K562 (cell line): ENCODE measurements around the gene ZBTB46. TPM values are rescaled to one million over a fixed set of nuclear protein-coding genes. Genes with fewer than 3 reads are reported as not detected.
A peak's percentile ranks its signal among the peaks of the same experiment; 100 is the strongest.

Experiments
- ADNP ChIP-seq: fragments of 200-800 bp; sonication (Bioruptor generic); IDR thresholded peaks from 2 replicates; pipeline ENCODE4 v1.6.1; 2016; ENCODE audit warnings: missing genetic modification characterization, missing compliant biosample characterization
- AFF1 ChIP-seq, 2 experiments: fragments of 450-650 bp; IDR thresholded peaks; 2 replicates each; pipeline ENCODE4 v1.6.1; 2018; ENCODE audit warnings: mild to moderate bottlenecking in 2 of 2, low read depth in 1 of 2; ENCODE audit not compliant: partially characterized antibody in 2 of 2
- CBX3 ChIP-seq, 2 experiments: IDR thresholded peaks; 1 replicate in 1 of 2; 2 replicates in 1 of 2; pipeline ENCODE4 v1.6.1; 2012; ENCODE audit warnings: inconsistent platforms in 2 of 2, low read length in 2 of 2, borderline replicate concordance in 1 of 2, control low read depth in 1 of 2
- ETS2 ChIP-seq: IDR thresholded peaks from 2 replicates; pipeline ENCODE4 v1.6.1; 2016; ENCODE audit warnings: borderline replicate concordance, missing genetic modification characterization, mild to moderate bottlenecking, moderate library complexity, missing compliant biosample characterization; ENCODE audit not compliant: poor library complexity, severe bottlenecking
- FOXP4 ChIP-seq: sonication (generic); formaldehyde crosslinking; IDR thresholded peaks from 2 replicates; pipeline ENCODE4 v1.8.0; 2022; ENCODE audit warnings: mild to moderate bottlenecking, missing genetic modification reagents, borderline replicate concordance
- GABPB1 ChIP-seq: sonication (generic); formaldehyde crosslinking; IDR thresholded peaks from 2 replicates; pipeline ENCODE4 v1.8.0; 2022; ENCODE audit warnings: mild to moderate bottlenecking, missing genetic modification reagents
- HES1 ChIP-seq: fragments of 450-650 bp; IDR thresholded peaks from 2 replicates; pipeline ENCODE4 v1.6.1; 2016; ENCODE audit warnings: low read depth, mild to moderate bottlenecking, moderate library complexity
- HMGN3 ChIP-seq: IDR thresholded peaks from 2 replicates; pipeline ENCODE4 v1.6.1; 2011; ENCODE audit warnings: borderline replicate concordance, low read depth, mild to moderate bottlenecking, mixed read lengths, low read length; ENCODE audit not compliant: insufficient read length; ENCODE audit errors: extremely low read depth
- ILK ChIP-seq: fragments of 450-650 bp; IDR thresholded peaks from 2 replicates; pipeline ENCODE4 v1.6.1; 2016; ENCODE audit warnings: missing genetic modification characterization, low read depth, mild to moderate bottlenecking, missing compliant biosample characterization, moderate library complexity, borderline replicate concordance
- NEUROD1 ChIP-seq: fragments of 150-350 bp; IDR thresholded peaks from 2 replicates; pipeline ENCODE4 v1.6.1; 2014; ENCODE audit warnings: borderline replicate concordance, low read length, low read depth; ENCODE audit not compliant: partially characterized antibody
- NFE2L1 ChIP-seq: fragments of 450-650 bp; IDR thresholded peaks from 2 replicates; pipeline ENCODE4 v1.6.1; 2016; ENCODE audit warnings: missing genetic modification characterization, low read depth, mild to moderate bottlenecking, missing compliant biosample characterization, moderate library complexity, borderline replicate concordance
- PCBP1 ChIP-seq: fragments of 200-400 bp; formaldehyde crosslinking; IDR thresholded peaks from 2 replicates; pipeline ENCODE4 v1.6.1; 2018; ENCODE audit warnings: mild to moderate bottlenecking, low read depth, low read length; ENCODE audit not compliant: poor library complexity, severe bottlenecking
- PHTF2 ChIP-seq: fragments of 250-450 bp; sonication (Bioruptor Pico); IDR thresholded peaks from 2 replicates; pipeline ENCODE4 v1.5.0; 2021; ENCODE audit warnings: mild to moderate bottlenecking
- POLR3A ChIP-seq: IDR thresholded peaks from 2 replicates; pipeline ENCODE4 v1.6.1; 2011; ENCODE audit warnings: borderline replicate concordance, mild to moderate bottlenecking, moderate library complexity; ENCODE audit not compliant: insufficient read length, insufficient read depth; ENCODE audit errors: extremely low read depth
- SMARCA5 ChIP-seq: fragments of 450-650 bp; IDR thresholded peaks from 2 replicates; pipeline ENCODE4 v1.6.1; 2016
- ZNF121 ChIP-seq: sonication (generic); formaldehyde crosslinking; conservative IDR thresholded peaks from 2 replicates; pipeline ENCODE4 v1.8.0; 2022; ENCODE audit warnings: missing genetic modification reagents
- ZNF133 ChIP-seq: fragments of 250-450 bp; sonication (Bioruptor Pico); IDR thresholded peaks from 2 replicates; pipeline ENCODE4 v1.4.0; 2020; ENCODE audit warnings: mild to moderate bottlenecking
- ZNF146 ChIP-seq: IDR thresholded peaks from one replicate; pipeline ENCODE4 v1.6.1; 2018; ENCODE audit warnings: missing compliant biosample characterization; ENCODE audit not compliant: unreplicated experiment
- ZNF197 ChIP-seq: fragments of 200-800 bp; sonication (Bioruptor generic); IDR thresholded peaks from 2 replicates; pipeline ENCODE4 v1.6.1; 2016; ENCODE audit warnings: low read depth, missing genetic modification characterization, missing compliant biosample characterization
- ZNF77 ChIP-seq: fragments of 250-450 bp; sonication (Bioruptor Pico); IDR thresholded peaks from 2 replicates; pipeline ENCODE4 v1.5.0; 2020
- polyA plus RNA-seq, 8 experiments: library from polyadenylated mRNA; depleted of rRNA in 4 of 8; stranded (reverse) in 5 of 8; unstranded in 3 of 8; fragments of >200 nt; fragmentation: Nextera tagmentation in 2 of 8; fragmentation: Illumina TruSeq in 1 of 8; extraction: Ambion mirVana in 2 of 8; extraction: Trizol in 1 of 8; gene quantifications; 2 replicates each; pipeline versions ENCODE4 v1.2.1 to v1.2.3, GENCODE V29; 2011 to 2014; ENCODE audit warnings: inconsistent platforms in 1 of 8, missing spikeins in 1 of 8
- total RNA-seq, 7 experiments: library from RNA; depleted of rRNA in 6 of 7; stranded (reverse); fragments of >200 nt in 6 of 7; fragmentation: Illumina TruSeq in 2 of 7; extraction: Trizol in 2 of 7; gene quantifications; 2 replicates each; pipeline versions ENCODE4 v1.2.1 to v1.2.3, GENCODE V29; 2011 to 2021; ENCODE audit warnings: low replicate concordance in 1 of 7

ZBTB46 gene
- total and polyA plus RNA-seq, 9 of the 15 experiments (the other 6 are each of a cell fraction or from before 2014, with no cell fraction given) = 0.29 to 4.1 (median 1.1) TPM

GRCh38 chr20:63864545-63864977, 33.5 kb upstream of the ZBTB46 start (continued):
- TF ChIP-seq AFF1 (IDR thresholded peaks at IDR 0.05; ENCODE audit: low read depth in 1 of 2, partially characterized antibody in 2 of 2) (no peak), NEUROD1 (no peak), ZNF77 (CRISPR knock-in tag) (no peak), PCBP1 (no peak), HES1 (no peak), SMARCA5 (peak; percentile 39; the same call in 1 of the 2 replicates), PHTF2 (CRISPR knock-in tag) (no peak), CBX3 (IDR thresholded peaks at IDR 0.05; ENCODE audit: borderline replicate concordance in 1 of 2, low read length in 2 of 2) (0 out of 3 replicates have a peak, but pooled peaks of 1 of the 2 experiments have one; percentile 2), NFE2L1 (tag) (no peak), ILK (tag) (no peak), ADNP (tag) (no peak), HMGN3 (peak; percentile 39), FOXP4 (CRISPR knock-in tag) (no peak), ZNF121 (CRISPR knock-in tag) (no peak), ZNF197 (CRISPR knock-in tag) (peak; percentile 75; the same call in 1 of the 2 replicates), ZNF133 (no peak), GABPB1 (CRISPR knock-in tag) (no peak), POLR3A (no peak), ETS2 (no peak), ZNF146 (no peak)
